Endodermal cell (in vitro differentiated cells): ENCODE results near the gene UBE2J1. TPM values are rescaled to one million over a fixed set of nuclear protein-coding genes. Genes with fewer than 3 reads are reported as not detected.

ENCODE experiments used
- DNase-seq: peaks from one replicate; pipeline ENCODE4 v3.0.0-alpha.2; 2017
- H3K27ac ChIP-seq: 2 replicates; pipeline ENCODE4 v1.5.1; 2013; ENCODE audit warnings: mild to moderate bottlenecking, low read depth, low read length, moderate library complexity
- H3K27me3 ChIP-seq: 2 replicates; pipeline ENCODE4 v1.6.1; 2013; ENCODE audit warnings: mild to moderate bottlenecking, low read length, moderate library complexity; ENCODE audit not compliant: insufficient read depth, control insufficient read depth, poor library complexity, severe bottlenecking
- H3K36me3 ChIP-seq: 2 replicates; pipeline ENCODE4 v1.7.0; 2013; ENCODE audit warnings: mild to moderate bottlenecking, low read length, moderate library complexity; ENCODE audit not compliant: control insufficient read depth, insufficient read depth
- H3K4me1 ChIP-seq: one replicate; pipeline ENCODE4 v1.7.0; 2013; ENCODE audit warnings: low read length; ENCODE audit not compliant: control insufficient read depth, insufficient read depth
- H3K4me3 ChIP-seq: 2 replicates; pipeline ENCODE4 v1.5.1; 2013; ENCODE audit warnings: mild to moderate bottlenecking, low read length, moderate library complexity
- H3K9ac ChIP-seq: 2 replicates; pipeline ENCODE4 v1.6.1; 2013; ENCODE audit warnings: mild to moderate bottlenecking, low read length, moderate library complexity; ENCODE audit not compliant: poor library complexity, severe bottlenecking; ENCODE audit errors: extremely low read depth
- H3K9me3 ChIP-seq: 2 replicates; pipeline ENCODE4 v1.6.1; 2013; ENCODE audit warnings: mild to moderate bottlenecking, low read length, moderate library complexity; ENCODE audit not compliant: control insufficient read depth
- H3K27ac Mint-ChIP-seq: 2 replicates; pipeline ENCODE4 v1.8.0; 2020; ENCODE audit warnings: mixed read lengths
- H3K27me3 Mint-ChIP-seq: 2 replicates; pipeline ENCODE4 v1.8.0; 2021; ENCODE audit warnings: mild to moderate bottlenecking, mixed read lengths; ENCODE audit not compliant: insufficient read depth
- H3K36me3 Mint-ChIP-seq: 2 replicates; pipeline ENCODE4 v1.8.0; 2020; ENCODE audit warnings: low read depth, mixed read lengths
- H3K4me1 Mint-ChIP-seq: 2 replicates; pipeline ENCODE4 v1.8.0; 2020; ENCODE audit warnings: mixed read lengths
- H3K4me3 Mint-ChIP-seq: 2 replicates; pipeline ENCODE4 v1.8.0; 2020; ENCODE audit warnings: mild to moderate bottlenecking, moderate library complexity, mixed read lengths
- H3K9me3 Mint-ChIP-seq: 2 replicates; pipeline ENCODE4 v1.8.0; 2020; ENCODE audit warnings: mild to moderate bottlenecking, mixed read lengths
- CTCF ChIP-seq: fragments of 200-600 bp; sonication (generic); conservative IDR thresholded peaks from 2 replicates; pipeline ENCODE4 v1.5.0; 2021; ENCODE audit warnings: antibody characterized with exemption, mild to moderate bottlenecking
- WGBS, 2 experiments: methylation state at CpG; one replicate each; pipeline versions ENCODE4 v1.1.5 to v1.1.7; 2013; ENCODE audit warnings: missing lambda C conversion rate in 2 of 2, mixed read lengths in 1 of 2; ENCODE audit not compliant: insufficient coverage in 1 of 2, insufficient read length in 1 of 2; 5-methylcytosine and 5-hydroxymethylcytosine counted together
- total RNA-seq, 2 donors: library from RNA; stranded (reverse); fragmentation: NEBNext Ultra II Directional in 1 of 2; extraction: Animal tissue kit (Norgen Biotek cat#: 25700) in 1 of 2; gene quantifications; 2 replicates in 1 of 2; 3 replicates in 1 of 2; pipeline ENCODE4 v1.2.1, GENCODE V29; 2021

The UBE2J1 gene
- total RNA-seq, 2 donors from 2014 or later, result 20.1 to 21.9 TPM

DNA sequence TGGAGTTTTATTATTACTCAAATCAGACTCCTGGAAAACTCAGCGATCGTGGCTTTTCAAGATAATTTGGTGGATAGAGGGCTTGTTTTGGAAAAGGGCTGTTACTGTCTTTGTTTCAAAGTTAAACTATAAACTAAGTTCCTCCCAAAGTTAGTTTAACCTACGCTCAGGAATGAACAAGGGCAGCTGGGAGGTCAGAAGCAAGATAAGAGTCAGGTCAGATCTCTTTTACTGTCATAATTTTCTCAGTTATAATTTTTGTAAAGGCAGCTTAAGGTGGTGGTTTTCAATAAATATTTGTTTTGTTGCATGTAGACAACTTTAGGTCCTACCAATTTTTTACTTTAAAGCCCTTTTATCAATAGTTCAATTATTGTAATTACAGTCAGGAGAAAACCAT is 28.2 kb downstream of the UBE2J1 start:
- WGBS, 2 experiments, result 90% methylated on average over 3 of the region's 3 CpGs; no CpG with 5 or more reads in 1 of the 2 experiments
- Histone ChIP-seq H3K4me1 (no peaks in the 10 kb centered on the region), H3K27ac (no peak overlapping the region), H3K9me3 (peaks cover 26% of the 10 kb centered on the region), H3K9ac (no peak overlapping the region), H3K36me3 (peaks cover 40% of the 10 kb centered on the region), H3K4me3 (no peak overlapping the region), H3K27me3 (no peaks in the 10 kb centered on the region)
- no peak for DNase-seq
- TF ChIP-seq CTCF, result no peak
- Mint-ChIP-seq H3K27ac (peak overlapping the region; percentile 41), H3K4me3 (no peak overlapping the region), H3K9me3 (peaks cover 31% of the 10 kb centered on the region), H3K36me3 (peaks cover 22% of the 10 kb centered on the region), H3K4me1 (no peaks in the 10 kb centered on the region), H3K27me3 (no peaks in the 10 kb centered on the region)

DNA sequence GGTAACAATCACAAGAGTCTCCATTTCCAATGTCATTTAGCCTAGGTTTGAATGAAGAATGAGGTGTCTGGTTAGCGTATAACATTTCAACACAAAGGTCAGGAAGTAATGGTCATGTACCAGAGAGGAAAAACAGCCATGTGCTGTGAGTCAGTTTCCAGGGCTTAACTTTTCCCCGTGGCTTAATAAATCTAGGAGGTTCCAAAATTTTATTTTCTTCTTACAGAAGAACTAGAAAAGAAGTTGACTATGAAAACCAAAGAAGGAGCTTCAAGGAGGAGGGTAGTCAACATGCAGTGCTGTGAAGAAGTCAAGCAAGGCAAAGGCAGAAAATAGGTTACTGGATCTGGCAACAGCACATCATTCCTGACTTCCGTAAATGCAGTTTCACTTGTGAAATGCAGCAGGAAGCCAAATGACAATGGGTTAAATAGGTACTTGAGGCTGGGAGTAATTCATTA is 29.0 kb downstream of the UBE2J1 start:
- Histone ChIP-seq H3K27ac (no peak overlapping the region), H3K27me3 (no peaks in the 10 kb centered on the region), H3K36me3 (peaks cover 32% of the 10 kb centered on the region), H3K4me1 (no peaks in the 10 kb centered on the region), H3K4me3 (no peak overlapping the region), H3K9ac (no peak overlapping the region), H3K9me3 (peaks cover 28% of the 10 kb centered on the region)
- 93 to 94% methylated on average over 3 of the region's 3 CpGs for WGBS, 2 experiments
- H3K9me3 Mint-ChIP-seq, result peaks cover 34% of the 10 kb centered on the region
- no peak overlapping the region for H3K4me3 Mint-ChIP-seq
- no peaks in the 10 kb centered on the region for H3K4me1 Mint-ChIP-seq
- peaks cover 23% of the 10 kb centered on the region for H3K36me3 Mint-ChIP-seq
- H3K27ac Mint-ChIP-seq, result no peak overlapping the region
- no peaks in the 10 kb centered on the region for H3K27me3 Mint-ChIP-seq
- TF ChIP-seq CTCF, result no peak
- no peak for DNase-seq

GRCh38 chr6:89321131-89321970 is 31.2 kb downstream of the UBE2J1 start:
- Histone ChIP-seq H3K9ac (no peak overlapping the region), H3K27ac (no peak overlapping the region), H3K4me3 (no peak overlapping the region), H3K9me3 (peaks cover 28% of the 10 kb centered on the region), H3K4me1 (no peaks in the 10 kb centered on the region), H3K27me3 (no peaks in the 10 kb centered on the region), H3K36me3 (peaks cover 10% of the 10 kb centered on the region)
- Mint-ChIP-seq H3K9me3 (peaks cover 34% of the 10 kb centered on the region), H3K27ac (no peak overlapping the region), H3K4me3 (no peak overlapping the region), H3K27me3 (no peaks in the 10 kb centered on the region), H3K36me3 (peaks cover 18% of the 10 kb centered on the region), H3K4me1 (peaks cover 8% of the 10 kb centered on the region)
- TF ChIP-seq CTCF, result no peak
- no peak for DNase-seq
- 89 to 91% methylated on average over 8 of the region's 9 CpGs for WGBS, 2 experiments
